D341Med (cell line): ENCODE measurements around the gene NT5C2.
A peak's percentile ranks its signal among the peaks of the same experiment; 100 is the strongest.

Experiments used
- DNase-seq: peaks from one replicate; pipeline ENCODE4 v3.0.0; 2012; ENCODE audit warnings: low spot score

Gene NT5C2

DNA sequence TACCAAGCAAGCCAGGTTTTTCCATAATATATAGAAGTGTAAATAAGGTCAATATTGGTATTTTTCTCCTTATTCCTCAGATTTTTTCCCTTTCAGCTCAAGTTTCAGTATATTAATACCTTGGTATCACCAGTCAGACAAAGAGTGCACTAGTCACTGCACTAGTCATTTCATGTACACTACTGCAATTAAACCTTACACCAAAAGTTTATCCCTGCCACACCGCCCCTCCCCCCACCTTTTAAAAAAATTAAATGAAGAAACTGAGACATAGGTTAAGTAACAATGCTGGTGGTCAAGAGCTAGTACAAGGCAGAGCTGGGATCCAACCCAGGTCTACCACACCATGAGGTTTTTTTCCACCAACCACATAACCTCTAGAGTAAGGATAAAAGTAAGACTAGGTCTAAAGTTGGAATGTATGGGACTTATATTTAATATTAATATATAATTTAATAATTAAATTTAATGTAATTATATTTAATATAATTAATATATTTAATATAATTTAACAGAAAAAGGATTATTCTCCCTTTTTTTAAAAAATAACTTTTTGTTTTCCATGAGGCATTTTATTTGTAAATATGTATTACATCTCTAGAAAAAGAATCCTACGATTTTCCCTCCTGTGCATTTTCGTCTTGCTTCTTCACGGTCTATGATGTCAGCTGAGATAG lies 68.5 kb downstream of the NT5C2 start:
- no peak for DNase-seq

DNA sequence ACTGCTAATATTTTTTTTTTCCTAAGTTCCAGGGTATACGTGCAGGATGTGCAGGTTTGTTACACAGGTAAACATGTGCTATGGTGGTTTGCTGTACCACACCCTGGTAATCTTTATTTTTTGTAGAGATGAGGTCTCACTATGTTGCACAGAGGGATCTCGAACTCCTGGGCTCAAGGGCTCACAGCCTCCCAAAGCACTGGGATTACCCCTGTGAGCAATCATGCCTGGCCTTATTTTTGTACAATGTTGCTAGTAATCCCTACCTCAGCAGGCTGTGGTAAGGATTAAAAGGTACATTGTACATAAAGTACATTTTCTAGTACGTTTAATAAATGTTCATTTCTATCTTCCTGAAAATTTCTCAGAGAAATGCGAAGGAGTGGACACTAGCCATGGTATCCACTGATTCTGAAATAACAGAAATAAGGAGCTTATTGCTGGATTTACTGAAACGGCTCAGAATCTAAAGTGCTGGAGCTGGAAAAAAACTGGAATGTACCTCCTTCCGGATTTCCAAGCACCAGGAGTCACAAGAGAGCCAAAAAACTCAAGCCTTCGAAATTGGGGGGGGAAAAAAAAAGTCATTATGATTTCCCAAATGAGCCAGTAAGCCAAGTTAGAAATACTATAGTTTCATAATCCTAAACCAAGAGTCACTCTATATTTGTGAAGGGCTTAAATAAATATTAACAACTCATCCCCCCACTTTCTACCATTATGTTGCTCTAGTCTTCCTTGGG lies 69.6 kb downstream of the NT5C2 start:
- DNase-seq, result peak; percentile 14

DNA sequence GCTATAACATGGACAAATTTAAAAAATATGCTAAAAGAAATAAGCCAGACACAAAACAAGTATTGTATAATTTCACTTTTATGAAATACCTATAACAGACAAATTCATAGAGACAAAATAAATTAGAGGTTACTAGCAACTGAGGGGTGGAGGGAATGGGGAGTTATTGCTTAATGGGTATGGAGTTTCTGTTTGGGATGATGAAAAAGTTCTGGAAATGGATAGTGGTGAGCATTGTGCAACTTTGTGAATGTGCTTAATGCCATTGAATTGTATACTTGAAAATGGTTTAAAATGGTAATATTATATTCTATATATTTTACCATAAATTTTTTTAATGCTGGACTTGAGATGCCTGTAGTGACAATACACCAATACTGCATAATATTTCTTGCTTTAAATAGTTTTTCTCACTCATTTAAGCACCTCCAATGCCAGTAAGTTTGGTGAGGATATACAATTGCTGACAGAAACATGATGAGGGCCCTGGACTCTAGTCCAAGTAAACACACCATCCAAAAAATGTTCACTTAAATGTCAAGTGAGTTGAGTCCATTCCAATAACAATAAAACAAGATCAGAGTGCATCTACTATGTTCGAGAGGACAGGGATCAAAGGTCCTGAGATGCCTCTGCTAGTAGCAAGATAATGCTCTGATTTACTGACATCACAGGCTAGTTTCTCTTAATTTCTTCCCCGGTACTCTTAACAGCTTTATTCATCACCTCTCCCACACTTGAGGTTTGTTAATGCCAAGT lies 71.9 kb downstream of the NT5C2 start:
- no peak for DNase-seq

DNA sequence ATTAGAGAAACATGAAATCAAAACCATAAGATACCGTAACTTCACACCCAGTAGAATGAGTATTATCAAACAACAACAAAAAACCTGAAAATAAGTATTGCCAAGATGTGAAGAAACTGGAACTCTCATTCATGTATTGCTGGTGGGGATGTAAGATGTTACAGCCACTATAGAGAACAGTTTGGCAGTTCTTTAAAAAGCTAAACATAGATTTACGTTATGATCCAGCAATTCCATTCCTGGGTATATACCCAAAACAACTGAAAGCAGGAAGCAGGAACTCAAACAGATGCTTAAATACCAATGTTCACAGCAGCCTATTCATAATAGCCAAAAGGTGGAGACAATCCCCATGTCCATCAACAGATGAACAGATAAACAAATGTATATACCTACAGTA lies 72.5 kb downstream of the NT5C2 start:
- no peak for DNase-seq

DNA sequence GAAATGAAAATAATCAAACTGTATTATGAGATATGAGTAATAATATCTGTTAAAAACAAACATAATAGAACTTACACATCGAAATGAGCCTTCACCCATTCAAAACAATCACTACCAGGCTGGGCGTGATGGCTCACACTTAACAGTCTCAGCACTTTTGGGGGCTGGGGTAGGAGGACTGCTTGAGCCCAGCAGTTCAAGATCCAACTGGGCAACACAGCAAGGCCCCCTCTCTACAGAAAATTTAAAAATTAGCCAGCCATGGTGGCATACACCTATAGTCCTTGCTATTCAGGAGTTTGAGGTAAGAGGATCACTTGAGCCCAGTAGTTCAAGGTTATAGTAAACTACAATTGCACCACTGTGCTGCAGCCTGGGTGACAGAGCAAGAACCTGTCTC lies 75.8 kb downstream of the NT5C2 start:
- DNase-seq, result no peak

DNA sequence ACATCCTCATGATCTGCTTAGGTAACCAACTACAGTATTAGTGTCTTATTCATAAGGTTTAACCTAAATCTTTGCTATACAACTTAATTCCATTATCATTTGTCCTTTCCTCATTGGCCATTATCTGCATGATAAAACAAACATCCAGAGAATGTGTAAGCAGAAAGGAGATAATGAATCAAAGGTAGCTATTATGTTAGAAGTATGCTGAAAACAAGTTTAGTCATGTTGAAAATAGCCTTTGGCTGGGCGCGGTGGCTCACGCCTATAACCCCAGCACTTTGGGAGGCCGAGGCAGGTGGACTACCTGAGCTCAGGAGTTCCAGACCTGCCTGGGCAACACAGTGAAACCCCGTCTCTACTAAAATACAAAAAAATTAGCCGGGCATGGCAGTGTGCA lies 78.2 kb downstream of the NT5C2 start:
- DNase-seq, result no peak

DNA sequence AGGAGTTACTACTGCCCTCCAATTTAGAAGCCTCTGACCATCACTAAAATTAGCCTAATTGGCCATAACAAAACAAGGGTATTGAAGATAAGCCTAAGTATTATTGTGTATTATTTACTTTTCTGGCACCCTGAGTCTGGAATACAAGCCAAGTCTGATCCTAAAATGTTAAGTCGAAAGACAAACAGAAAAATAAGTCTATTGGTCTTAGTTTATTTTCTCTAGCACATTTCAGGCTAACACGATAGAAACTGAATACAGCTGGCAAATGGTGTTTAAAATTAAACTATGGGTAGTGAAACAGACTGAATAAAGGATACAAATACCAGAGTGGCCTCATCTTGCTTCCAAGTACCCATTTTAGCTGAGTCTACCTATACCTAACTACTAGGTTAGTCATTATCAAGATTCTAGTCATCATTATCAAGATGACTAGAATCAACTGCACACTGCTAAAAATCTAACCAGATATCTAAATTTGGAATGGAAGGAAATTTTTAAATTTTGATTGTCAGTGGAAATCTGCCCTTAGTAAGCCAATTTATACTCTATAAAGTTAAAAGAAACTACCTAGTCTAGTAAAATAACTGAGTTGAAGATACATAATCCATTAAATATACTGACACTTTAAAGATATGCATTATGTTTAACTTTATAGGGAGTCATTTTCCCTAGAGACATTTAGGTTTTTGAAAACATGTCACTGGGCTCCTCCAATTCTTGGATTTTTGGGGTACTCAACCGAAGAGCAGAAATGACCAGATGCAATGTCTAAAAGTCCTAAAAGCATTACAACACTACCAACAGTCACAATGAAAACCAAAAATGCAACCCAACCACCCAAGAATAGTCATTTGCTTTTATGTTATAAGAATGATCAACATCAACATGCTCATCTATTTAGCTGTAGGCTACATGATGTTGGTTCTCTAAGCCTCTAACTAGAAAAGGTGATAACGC lies 80.9 kb downstream of the NT5C2 start:
- no peak for DNase-seq

DNA sequence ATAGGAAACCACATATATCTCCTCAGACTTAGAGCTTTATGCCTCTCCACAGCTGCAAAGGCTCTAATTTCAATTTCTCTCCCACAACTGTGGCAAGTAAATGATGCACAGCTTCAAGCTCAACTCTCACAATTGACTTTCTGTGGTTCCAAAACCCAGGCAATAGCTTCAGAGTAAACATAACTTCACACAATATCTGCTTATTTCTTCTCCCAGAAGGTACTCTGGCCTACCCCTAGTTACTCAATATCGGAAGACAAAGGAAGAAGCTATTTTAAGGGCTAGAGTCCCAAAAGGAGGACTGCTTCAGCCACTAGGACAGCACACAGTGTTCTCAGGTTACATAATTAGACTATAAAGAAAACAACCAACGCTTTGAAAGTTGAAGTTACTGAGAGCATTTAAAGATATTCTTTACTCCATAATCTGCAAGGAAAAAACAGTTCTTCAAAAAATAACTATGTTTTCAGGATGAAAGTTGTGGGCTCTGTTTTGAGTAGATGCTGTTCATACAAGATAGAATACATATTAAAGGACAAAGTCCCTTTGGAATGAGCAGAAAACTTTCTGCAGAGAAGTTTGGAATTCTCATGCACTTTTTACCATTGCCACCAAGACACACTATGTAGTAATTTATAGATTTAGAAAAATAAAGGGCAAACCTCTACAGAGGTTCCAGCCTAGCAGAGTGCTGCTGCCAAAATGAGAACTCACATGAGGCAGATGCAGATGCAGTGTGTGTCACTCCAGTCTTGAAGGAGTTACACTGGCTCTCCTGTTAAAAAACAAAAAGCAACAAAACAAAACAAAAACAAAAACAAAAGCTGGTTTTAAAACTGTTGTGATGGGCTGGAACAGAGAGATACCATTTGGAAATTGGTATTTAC lies 81.8 kb downstream of the NT5C2 start:
- DNase-seq, result no peak

DNA sequence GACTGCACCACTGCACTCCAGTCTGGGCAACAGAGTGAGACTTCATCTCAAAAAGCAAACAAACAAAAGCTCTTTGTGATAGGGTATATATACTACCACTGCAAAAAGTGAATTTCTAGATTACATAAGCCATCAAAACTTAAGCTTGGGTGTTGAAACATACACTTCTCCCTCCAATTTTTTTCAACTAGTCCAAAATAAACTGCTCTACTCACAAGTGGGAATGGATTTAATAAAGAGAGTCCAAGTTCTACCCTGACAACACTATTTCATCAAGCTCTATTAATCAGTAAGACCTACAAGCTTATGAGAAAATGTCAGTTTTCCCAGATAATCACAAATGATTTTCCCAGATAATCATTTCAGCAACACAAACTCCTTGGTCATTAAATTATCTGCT lies 82.7 kb downstream of the NT5C2 start:
- no peak for DNase-seq

DNA sequence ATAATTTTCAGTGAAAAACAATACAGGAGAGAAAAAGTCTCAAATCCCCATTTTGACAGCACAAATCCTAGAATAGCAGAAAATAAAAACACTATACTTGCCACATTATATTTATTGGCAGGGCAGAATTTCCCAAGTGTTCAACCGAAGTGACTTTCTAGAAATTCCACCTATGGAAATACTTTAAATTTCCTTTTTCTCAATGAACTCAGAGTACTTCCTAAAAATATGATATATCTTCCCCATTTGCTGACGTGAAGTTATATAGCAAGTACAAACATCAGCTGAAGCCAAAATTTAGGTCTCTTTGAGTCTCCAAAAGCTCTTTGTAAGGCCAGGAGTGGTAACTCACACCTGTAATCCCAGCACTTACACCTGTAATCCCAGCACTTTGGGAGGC lies 83.3 kb downstream of the NT5C2 start:
- no peak for DNase-seq

DNA sequence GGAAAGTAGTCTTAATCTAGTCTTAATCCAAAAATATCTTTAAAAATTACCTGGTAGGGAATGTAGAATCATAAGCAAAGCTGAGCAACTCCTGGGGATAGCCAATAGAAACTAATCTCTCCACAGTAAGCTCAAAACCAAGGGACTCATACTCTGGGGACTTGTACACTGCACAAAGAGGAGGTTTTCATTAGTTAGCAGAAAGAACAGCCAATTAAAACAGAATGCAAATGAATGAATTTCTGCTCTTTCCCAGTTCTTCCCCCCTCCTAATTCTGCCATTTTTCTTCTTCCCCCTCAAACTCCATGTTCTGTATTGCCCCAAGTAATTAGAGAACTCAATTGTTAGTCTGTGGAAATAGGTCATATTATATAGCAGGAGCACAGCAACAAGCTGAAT lies 86.5 kb downstream of the NT5C2 start:
- no peak for DNase-seq

DNA sequence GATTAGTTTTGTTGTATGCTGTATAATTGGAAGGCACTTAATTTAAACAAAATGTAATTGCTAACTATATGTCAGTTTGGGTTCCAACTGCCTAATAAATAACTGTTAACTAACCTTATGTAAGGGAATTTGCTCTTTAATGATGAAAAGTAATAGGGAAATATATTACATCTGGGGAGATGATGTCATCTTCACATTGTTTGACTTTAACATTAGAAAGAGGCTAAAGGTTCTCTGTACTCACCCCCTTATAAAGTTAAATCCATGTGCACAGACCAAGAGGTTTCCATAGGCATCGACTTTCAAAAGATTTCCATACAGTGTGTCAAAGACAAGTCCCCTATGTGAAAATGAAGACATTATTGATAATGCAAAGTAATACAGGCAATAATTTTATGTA lies 87.6 kb downstream of the NT5C2 start:
- DNase-seq, result no peak

DNA sequence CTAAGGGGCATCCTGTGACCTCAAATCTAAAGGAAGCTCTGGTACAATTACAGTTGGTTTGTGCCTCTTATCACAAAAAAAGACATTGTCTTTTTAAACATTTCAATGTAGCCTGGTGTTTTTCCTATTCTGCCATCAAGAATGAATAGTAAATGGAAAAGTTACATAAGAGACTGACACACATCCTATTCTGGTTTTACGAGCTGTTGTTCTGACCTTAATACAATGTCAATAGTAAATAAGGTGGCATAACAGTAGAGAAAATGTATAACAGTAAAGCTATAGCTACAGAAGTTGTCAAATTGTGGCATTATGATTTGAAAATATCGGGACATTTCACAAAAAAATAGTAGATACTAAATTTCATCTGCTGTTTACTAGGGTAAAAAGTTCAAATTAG lies 88.4 kb downstream of the NT5C2 start:
- DNase-seq, result no peak

DNA sequence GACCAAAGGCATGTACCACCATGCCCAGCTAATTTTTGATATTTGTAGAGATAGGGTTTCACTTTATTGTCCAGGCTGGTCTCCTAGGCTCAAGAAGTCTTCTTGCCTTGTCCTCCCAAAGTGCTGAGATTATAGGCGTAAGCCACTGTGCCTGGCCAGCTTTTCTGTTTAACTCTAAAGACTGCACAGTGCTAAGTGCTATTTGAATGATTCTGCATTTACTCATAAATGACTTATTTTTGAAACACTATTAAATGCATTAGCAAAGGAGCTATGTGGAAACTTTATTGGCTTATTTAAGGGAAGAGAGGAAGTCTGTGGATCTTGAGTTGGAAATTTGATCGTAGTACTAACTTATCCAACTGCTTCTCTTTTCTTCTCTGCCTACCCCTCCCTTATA lies 89.1 kb downstream of the NT5C2 start:
- no peak for DNase-seq

DNA sequence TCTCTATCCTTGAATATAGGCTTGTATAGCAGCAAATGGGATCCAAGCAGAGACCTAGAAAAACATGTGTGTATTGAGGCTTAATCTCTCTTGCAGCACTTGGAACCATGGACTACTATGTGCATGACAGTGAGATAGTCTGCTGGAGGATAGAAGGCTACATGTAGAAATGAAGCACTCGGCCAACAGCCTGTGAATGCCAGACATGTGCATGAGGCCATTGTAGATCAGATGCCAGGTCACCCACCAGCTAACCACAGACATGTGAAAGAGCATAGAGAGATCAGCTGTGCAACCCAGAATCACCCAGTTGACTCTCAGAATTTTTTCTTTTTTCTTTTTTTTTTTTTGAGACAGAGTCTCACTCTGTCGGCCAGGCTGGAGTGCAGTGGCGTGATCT lies 90.9 kb downstream of the NT5C2 start:
- DNase-seq, result no peak

DNA sequence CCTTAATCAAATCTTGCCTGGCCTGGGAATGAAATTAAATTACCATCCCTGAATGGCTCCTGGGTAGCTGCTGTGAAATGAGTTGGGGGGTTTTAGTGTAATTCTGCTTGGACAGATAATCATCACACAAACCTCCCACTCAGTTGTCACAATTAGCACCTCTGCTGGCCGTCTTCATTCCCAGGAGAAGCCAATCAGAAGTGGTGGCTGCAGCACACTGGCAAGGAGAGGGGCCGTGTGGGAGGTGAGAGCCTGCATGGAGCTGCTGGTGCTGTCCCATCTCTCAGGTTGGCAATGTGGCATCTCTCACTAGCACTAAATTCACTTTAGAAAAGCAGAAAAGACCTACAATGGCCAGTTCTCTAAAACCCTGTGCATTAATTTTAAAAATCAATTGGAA lies 92.5 kb downstream of the NT5C2 start:
- no peak for DNase-seq

DNA sequence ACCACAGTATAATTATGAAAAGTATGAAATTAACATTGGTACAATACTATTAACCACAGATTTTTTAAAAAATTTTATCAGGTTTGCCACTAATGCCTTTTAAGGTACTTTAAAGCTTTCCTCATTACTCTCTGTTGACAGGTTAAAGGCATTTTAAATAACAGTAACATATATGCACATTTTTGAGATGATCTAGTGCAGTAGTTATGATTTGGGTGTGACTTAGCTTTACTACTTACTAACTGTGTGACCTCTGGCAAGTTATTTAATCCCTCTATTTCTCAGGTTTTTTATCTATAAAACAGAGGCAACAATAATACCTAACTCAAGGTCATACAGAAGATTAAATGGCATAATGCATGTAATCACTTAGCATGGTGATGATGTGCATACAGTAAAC lies 94.8 kb downstream of the NT5C2 start:
- no peak for DNase-seq

DNA sequence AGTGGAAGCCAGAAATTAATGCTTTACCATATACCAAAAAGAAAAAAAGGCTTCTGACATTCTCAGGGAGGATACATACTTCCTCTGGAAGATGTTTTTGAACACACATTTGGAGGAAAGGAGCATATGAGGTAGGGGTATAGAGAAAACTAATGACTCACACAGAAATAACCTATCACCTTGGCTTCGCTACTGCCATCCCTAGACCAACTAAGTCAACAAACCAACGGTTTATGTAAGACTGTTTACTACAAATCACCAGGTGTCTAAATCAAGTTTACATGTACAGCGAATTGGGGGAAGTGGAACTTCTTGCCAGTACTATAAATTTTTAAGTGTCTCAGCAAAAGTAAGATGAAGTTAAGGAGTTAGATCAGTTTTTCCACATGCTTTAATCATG lies 96.9 kb downstream of the NT5C2 start:
- DNase-seq, result no peak

DNA sequence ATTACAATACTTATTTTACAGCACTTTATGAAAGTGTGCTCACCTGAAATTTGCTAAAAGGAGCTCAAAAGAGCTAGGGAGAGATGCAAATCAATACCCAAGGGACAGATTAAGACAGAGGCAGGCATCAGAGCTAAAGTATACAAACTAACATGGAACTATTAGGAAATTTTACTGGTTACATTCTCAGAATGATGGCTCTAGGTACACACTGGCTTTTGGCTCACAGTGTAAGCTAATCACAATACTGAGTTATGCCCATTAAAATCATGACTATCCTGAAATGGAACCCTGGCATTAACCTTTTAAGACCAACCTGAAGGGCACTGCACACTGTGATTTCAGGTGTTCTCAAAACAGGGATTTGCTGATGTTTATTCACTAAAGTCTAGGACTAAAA lies 98.1 kb downstream of the NT5C2 start:
- no peak for DNase-seq

DNA sequence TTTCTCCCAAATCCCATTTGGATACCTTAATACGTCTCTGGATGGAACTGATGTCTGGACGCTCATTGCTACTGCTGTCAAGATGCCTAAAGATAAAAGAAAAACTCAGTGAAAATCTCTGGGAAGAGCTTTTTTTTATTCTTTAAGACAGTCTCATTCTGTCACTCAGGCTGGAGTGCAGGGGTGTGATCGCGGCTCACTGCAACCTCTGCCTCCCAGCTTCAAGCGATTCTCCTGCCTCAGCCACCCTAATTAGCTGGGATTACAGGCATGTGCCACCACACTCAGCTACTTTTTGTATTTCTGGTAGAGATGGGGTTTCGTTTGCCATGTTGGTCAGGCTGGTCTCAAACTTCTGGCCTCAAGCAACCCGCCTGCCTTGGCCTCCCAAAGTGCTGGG lies 102.2 kb downstream of the NT5C2 start:
- no peak for DNase-seq

DNA sequence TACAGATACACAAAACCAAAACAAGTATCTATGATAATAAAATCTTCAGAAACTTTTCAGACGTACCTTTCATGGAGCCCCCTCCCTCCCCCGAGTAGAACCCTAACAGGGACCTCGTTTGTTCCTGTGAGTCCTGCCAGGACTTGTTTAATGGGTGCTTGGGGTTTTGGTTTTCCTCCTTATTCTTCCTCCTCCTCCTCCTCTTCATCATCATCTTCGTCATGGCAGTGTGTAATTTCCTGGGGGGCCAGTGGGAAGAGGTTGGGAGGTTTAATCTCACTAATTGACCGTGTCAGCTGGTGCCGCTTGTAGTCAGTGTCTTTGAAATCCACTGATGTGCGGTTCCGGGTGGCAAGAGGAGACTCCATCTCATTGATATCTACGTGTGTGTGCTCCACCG lies 103.6 kb downstream of the NT5C2 start:
- no peak for DNase-seq
